ENCODE measurements around the gene CCDC188.

- TF ChIP-seq CTCF (conservative IDR thresholded peaks at IDR 0.05; ENCODE audit: low read length) (no peak), EZH2phosphoT487 (IDR thresholded peaks at IDR 0.05; ENCODE audit: borderline replicate concordance, low read depth, low read length) (no peak)
Observed at GRCh38 chr22:20180640-20181039, 29.8 kb upstream of the CCDC188 start.

All from OCI-LY7 (cell line).